Prostate gland (tissue), 2 donors: Measurements from ENCODE around the gene AANAT. TPM values are rescaled to one million over a fixed set of nuclear protein-coding genes. Genes with fewer than 3 reads are reported as not detected.

Experiments used
- DNase-seq: peaks from one replicate; pipeline ENCODE4 v3.0.0-alpha.2; 2019; ENCODE audit warnings: low spot score
- H3K27ac ChIP-seq, 2 donors: fragments of 200-600 bp; sonication (generic); 2 replicates each; pipeline ENCODE4 v1.5.1; 2017 to 2019
- H3K27me3 ChIP-seq: fragments of 200-600 bp; sonication (generic); replicated peaks from 2 replicates; pipeline ENCODE4 v1.5.1; 2019; ENCODE audit not compliant: insufficient read depth
- H3K36me3 ChIP-seq, 2 donors: fragments of 200-600 bp; sonication (generic); 1 replicate in 1 of 2; 2 replicates in 1 of 2; pipeline versions ENCODE4 v1.5.1 to v1.8.1; 2017 to 2019
- H3K4me1 ChIP-seq: fragments of 200-600 bp; sonication (generic); replicated peaks from 2 replicates; pipeline ENCODE4 v1.5.1; 2019
- H3K4me3 ChIP-seq, 2 donors: fragments of 200-600 bp; sonication (generic); 2 replicates each; pipeline ENCODE4 v1.5.1; 2017 to 2019
- H3K9me3 ChIP-seq: fragments of 200-600 bp; sonication (generic); 2 replicates; pipeline ENCODE4 v1.5.1; 2017
- CTCF ChIP-seq, 4 experiments: fragments of 200-600 bp in 2 of 4; fragments of 450-650 bp in 2 of 4; sonication (generic) in 2 of 4; IDR thresholded peaks; 1 replicate in 3 of 4; 2 replicates in 1 of 4; pipeline ENCODE4 v1.5.1; 2016 to 2019; ENCODE audit warnings: antibody characterized with exemption in 4 of 4, mild to moderate bottlenecking in 2 of 4, moderate library complexity in 2 of 4
- POLR2A ChIP-seq: fragments of 450-650 bp; IDR thresholded peaks from one replicate; pipeline ENCODE4 v1.6.1; 2016; ENCODE audit warnings: antibody characterized with exemption, mild to moderate bottlenecking
- POLR2AphosphoS5 ChIP-seq: sonication (generic); formaldehyde crosslinking; IDR thresholded peaks from one replicate; pipeline ENCODE4 v1.6.1; 2017; ENCODE audit warnings: antibody characterized with exemption
- WGBS: methylation state at CpG from one replicate; pipeline ENCODE4 v1.1.5; 2018; 5-methylcytosine and 5-hydroxymethylcytosine counted together
- intact Hi-C: fragments of 100-400 bp; cut with DNase I; formaldehyde crosslinking; loops from one replicate; pipeline ENCODE4 v1.14.2; 2022
- total RNA-seq, 2 donors: library from RNA; depleted of rRNA; stranded (reverse); fragments of >200 nt; gene quantifications; one replicate each; pipeline ENCODE4 v1.1.0, GENCODE V29; 2016

The AANAT gene
- total RNA-seq, 2 donors from 2014 or later, result not detected

- DNase-seq, result no peak
- WGBS, result 42% methylated on average over 11 of the region's 11 CpGs
- H3K36me3 ChIP-seq, result no peaks in the 10 kb centered on the region
- TF ChIP-seq CTCF (IDR thresholded peaks at IDR 0.05), result no peak
- TF ChIP-seq POLR2AphosphoS5, result peak; percentile 62
- H3K4me1 ChIP-seq, result no peaks in the 10 kb centered on the region
- no peaks in the 10 kb centered on the region for H3K27me3 ChIP-seq
- no peak overlapping the region for H3K4me3 ChIP-seq
- H3K27ac ChIP-seq, result no peak overlapping the region
- intact Hi-C loops, result no loop called here
- no peaks in the 10 kb centered on the region for H3K9me3 ChIP-seq
Measured at GRCh38 chr17:76485569-76485968, 18.2 kb downstream of the AANAT start.

- WGBS, result 95% methylated on average over 22 of the region's 22 CpGs
- no peak overlapping the region for H3K27ac ChIP-seq
- DNase-seq, result no peak
- no peak overlapping the region for H3K4me3 ChIP-seq
- no peaks in the 10 kb centered on the region for H3K36me3 ChIP-seq
- no peaks in the 10 kb centered on the region for H3K4me1 ChIP-seq
- H3K9me3 ChIP-seq, result no peaks in the 10 kb centered on the region
- H3K27me3 ChIP-seq, result no peaks in the 10 kb centered on the region
- intact Hi-C loops, result no loop called here
- TF ChIP-seq POLR2AphosphoS5 (no peak), POLR2A (no peak), CTCF (IDR thresholded peaks at IDR 0.05) (no peak)
Measured at GRCh38 chr17:76487451-76488192, 20.2 kb downstream of the AANAT start.

- 75% methylated on average over 10 of the region's 10 CpGs for WGBS
- Histone ChIP-seq H3K36me3 (no peaks in the 10 kb centered on the region), H3K27me3 (no peaks in the 10 kb centered on the region), H3K4me1 (no peaks in the 10 kb centered on the region), H3K9me3 (no peaks in the 10 kb centered on the region), H3K4me3 (no peak overlapping the region), H3K27ac (no peak overlapping the region)
- DNase-seq, result no peak
- no peak for TF ChIP-seq POLR2A
- no peak for TF ChIP-seq CTCF (IDR thresholded peaks at IDR 0.05)
- no peak for TF ChIP-seq POLR2AphosphoS5
- intact Hi-C loops, result no loop called here
Measured at GRCh38 chr17:76490112-76490710, 22.8 kb downstream of the AANAT start.

- TF ChIP-seq POLR2AphosphoS5 (no peak), CTCF (IDR thresholded peaks at IDR 0.05) (no peak), POLR2A (no peak)
Measured at GRCh38 chr17:76491271-76492122, 24.1 kb downstream of the AANAT start.

More at GRCh38 chr17:76491271-76492122, 24.1 kb downstream of the AANAT start:
- Histone ChIP-seq H3K9me3 (no peaks in the 10 kb centered on the region), H3K4me3 (no peak overlapping the region), H3K27ac (no peak overlapping the region), H3K27me3 (no peaks in the 10 kb centered on the region), H3K4me1 (peaks cover 6% of the 10 kb centered on the region), H3K36me3 (no peaks in the 10 kb centered on the region)
- intact Hi-C loops, result no loop called here
- WGBS, result 87% methylated on average over 17 of the region's 17 CpGs
- no peak for DNase-seq
